Measurements from ENCODE around the gene TXNDC8. TPM values are rescaled to one million over a fixed set of nuclear protein-coding genes. Genes with fewer than 3 reads are reported as not detected.

Gene TXNDC8
- total RNA-seq, 2 experiments from 2014 or later, result not detected

DNA sequence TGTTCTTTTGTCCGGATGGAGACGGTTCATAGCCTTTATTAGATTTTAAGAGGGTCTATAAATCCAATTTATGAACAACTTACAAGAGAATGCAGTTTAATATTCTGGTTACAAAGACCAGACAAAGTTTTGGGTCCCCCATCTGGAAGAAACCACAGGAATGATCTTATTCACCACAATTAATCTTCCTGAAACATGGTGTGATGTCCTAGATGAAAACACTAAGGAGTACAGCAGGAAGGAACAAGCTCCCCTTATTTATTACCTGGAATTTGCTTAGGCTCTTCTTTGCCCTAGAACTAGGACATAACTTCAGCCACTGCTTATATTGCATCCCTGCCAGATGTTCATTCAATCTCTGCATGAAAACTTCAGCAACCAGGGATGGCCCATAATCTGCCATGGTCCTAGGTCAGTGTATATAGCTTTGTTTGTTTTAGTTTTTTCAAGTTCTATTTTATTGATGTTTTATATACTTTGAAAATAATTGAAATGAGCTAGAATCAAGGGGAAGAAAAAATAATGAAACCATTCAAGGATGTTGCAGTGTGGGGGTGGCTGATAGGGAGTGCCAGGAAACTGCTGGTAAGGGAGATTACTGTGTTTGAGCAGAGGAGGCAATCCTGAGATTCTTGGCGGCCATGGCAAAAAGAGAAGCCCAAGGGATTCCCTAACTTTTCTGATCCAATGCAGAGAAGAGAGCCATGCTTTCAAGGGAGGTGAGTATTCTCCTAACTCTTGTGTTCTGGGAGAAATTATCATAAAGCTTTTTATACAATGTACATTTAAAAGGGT lies 16.8 kb downstream of the TXNDC8 start:
- H3K9me3 ChIP-seq (ENCODE audit: control insufficient read depth in 1 of 2, insufficient read depth in 1 of 2, low read length in 2 of 2), result no peaks in the 10 kb centered on the region
- Mint-ChIP-seq H3K27ac (no peak overlapping the region), H3K9me3 (no peaks in the 10 kb centered on the region), H3K27me3 (no peaks in the 10 kb centered on the region), H3K36me3 (ENCODE audit: low read depth) (no peaks in the 10 kb centered on the region), H3K4me1 (ENCODE audit: low read depth) (peaks cover 9% of the 10 kb centered on the region), H3K4me3 (no peak overlapping the region)
- no peak overlapping the region for H3K27ac ChIP-seq (ENCODE audit: low read depth in 1 of 2, low read length in 2 of 2)
- CTCF ChIA-PET, result no interaction called here
- H3K36me3 ChIP-seq (ENCODE audit: insufficient read depth, low read length), result no peaks in the 10 kb centered on the region
- H3K4me3 ChIP-seq (ENCODE audit: low read length), result no peak overlapping the region
- POLR2A ChIA-PET, result interaction anchor here (0.5 kb wide), 1 partner anchor 18 kb away, joined by 3 read pairs; no protein-coding TSS in a partner anchor
- no peak for ATAC-seq (ENCODE audit: poor library complexity)
- H3K27me3 ChIP-seq (ENCODE audit: control insufficient read depth in 1 of 2, insufficient read depth in 2 of 2, low read length in 2 of 2), result no peaks in the 10 kb centered on the region
- DNase-seq, result no peak
- H3K4me1 ChIP-seq (ENCODE audit: insufficient read depth, low read length), result no peaks in the 10 kb centered on the region
- no peak for TF ChIP-seq CTCF (IDR thresholded peaks at IDR 0.05)
- intact Hi-C loops (cut with DNase I, micrococcal nuclease), result no loop called here

DNA sequence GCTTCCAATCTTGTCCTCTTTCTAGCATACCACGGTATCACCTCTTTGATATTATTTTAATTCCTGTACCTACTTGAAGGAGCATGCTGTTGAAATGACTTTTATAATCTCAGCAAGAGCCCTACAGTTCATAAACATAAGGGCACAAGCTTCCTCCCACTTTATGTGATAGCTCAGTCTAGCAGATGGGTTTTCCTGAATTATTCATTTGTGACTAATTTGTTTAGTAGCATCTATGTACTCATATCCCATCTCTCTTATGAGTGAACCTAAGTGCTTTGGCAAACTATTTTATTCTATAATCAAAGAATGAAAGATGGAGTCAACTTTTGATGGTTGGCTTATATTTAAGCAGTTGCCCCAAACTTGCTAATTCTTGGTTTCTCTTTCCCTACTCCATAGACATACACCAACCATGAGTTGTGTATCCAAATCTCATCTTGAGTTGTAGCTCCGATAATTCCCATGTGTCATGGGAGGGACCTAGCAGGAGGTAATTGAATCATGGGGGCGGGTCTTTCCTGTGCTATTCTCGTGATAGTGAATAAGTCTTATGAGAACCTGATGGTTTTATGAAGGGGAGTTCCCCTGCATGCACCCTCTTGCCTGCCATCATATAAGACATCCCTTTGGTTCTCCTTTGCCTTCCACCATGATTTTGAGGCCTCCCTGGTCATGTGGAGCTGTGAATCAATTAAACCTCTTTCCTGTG lies 17.7 kb downstream of the TXNDC8 start:
- no peaks in the 10 kb centered on the region for H3K4me1 ChIP-seq (ENCODE audit: insufficient read depth, low read length)
- H3K9me3 Mint-ChIP-seq, result no peaks in the 10 kb centered on the region
- TF ChIP-seq CTCF (IDR thresholded peaks at IDR 0.05), result no peak
- no peak overlapping the region for H3K27ac ChIP-seq (ENCODE audit: low read depth in 1 of 2, low read length in 2 of 2)
- POLR2A ChIA-PET, result no interaction called here
- no peak for ATAC-seq (ENCODE audit: poor library complexity)
- no peaks in the 10 kb centered on the region for H3K9me3 ChIP-seq (ENCODE audit: control insufficient read depth in 1 of 2, insufficient read depth in 1 of 2, low read length in 2 of 2)
- no peak overlapping the region for H3K27ac Mint-ChIP-seq
- CTCF ChIA-PET, result no interaction called here
- intact Hi-C loops (cut with DNase I, micrococcal nuclease), result no loop called here
- no peaks in the 10 kb centered on the region for H3K27me3 ChIP-seq (ENCODE audit: control insufficient read depth in 1 of 2, insufficient read depth in 2 of 2, low read length in 2 of 2)
- DNase-seq, result no peak
- no peak overlapping the region for H3K4me3 Mint-ChIP-seq
- H3K4me1 Mint-ChIP-seq (ENCODE audit: low read depth), result peaks cover 9% of the 10 kb centered on the region
- no peaks in the 10 kb centered on the region for H3K36me3 Mint-ChIP-seq (ENCODE audit: low read depth)
- no peak overlapping the region for H3K4me3 ChIP-seq (ENCODE audit: low read length)
- no peaks in the 10 kb centered on the region for H3K36me3 ChIP-seq (ENCODE audit: insufficient read depth, low read length)
- no peaks in the 10 kb centered on the region for H3K27me3 Mint-ChIP-seq

DNA sequence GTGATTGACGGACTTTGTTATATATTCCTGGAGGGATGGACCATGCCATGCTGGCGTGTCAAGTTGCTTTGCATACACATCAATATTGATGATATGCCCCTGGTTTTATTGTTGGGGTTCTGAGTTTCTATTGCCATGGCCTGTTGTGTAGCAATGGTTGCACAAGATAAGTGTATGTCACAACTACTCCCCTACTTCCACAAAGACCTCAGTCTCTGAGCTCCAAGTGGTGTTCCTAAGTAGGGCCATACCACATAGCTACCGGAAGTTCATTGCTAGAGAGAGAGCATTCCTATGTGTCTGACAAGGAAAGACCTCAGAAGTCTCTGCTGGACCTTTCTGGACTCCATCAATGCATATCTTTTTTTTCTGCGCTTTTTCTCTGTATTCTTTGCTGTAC lies 19.8 kb downstream of the TXNDC8 start:
- Mint-ChIP-seq H3K27ac (no peak overlapping the region), H3K36me3 (ENCODE audit: low read depth) (no peaks in the 10 kb centered on the region), H3K4me1 (ENCODE audit: low read depth) (peaks cover 9% of the 10 kb centered on the region), H3K27me3 (no peaks in the 10 kb centered on the region), H3K9me3 (peaks cover 2% of the 10 kb centered on the region), H3K4me3 (no peak overlapping the region)
- ChIA-PET CTCF (no interaction called here), POLR2A (no interaction called here)
- no peaks in the 10 kb centered on the region for H3K4me1 ChIP-seq (ENCODE audit: insufficient read depth, low read length)
- H3K36me3 ChIP-seq (ENCODE audit: insufficient read depth, low read length), result no peaks in the 10 kb centered on the region
- intact Hi-C loops (cut with DNase I, micrococcal nuclease), result no loop called here
- DNase-seq (no peak), ATAC-seq (ENCODE audit: poor library complexity) (no peak)
- H3K27me3 ChIP-seq (ENCODE audit: control insufficient read depth in 1 of 2, insufficient read depth in 2 of 2, low read length in 2 of 2), result no peaks in the 10 kb centered on the region
- no peak for TF ChIP-seq CTCF (IDR thresholded peaks at IDR 0.05)
- H3K9me3 ChIP-seq (ENCODE audit: control insufficient read depth in 1 of 2, insufficient read depth in 1 of 2, low read length in 2 of 2), result no peaks in the 10 kb centered on the region
- H3K27ac ChIP-seq (ENCODE audit: low read depth in 1 of 2, low read length in 2 of 2), result no peak overlapping the region
- H3K4me3 ChIP-seq (ENCODE audit: low read length), result no peak overlapping the region
